ENCODE results near the gene PPP2R2D. TPM values are rescaled to one million over a fixed set of nuclear protein-coding genes. Genes with fewer than 3 reads are reported as not detected.
"Not testable (repeated sequence)": the region's sequence is repeated elsewhere in the genome, so short reads cannot be mapped to it uniquely, and the experiment has no call there.

PPP2R2D gene
- total and polyA plus RNA-seq, 5 donors: 30.1 to 38.2 (median 35.4) TPM

GRCh38 chr10:131880016-131880590 lies 20.7 kb upstream of the PPP2R2D start:
- WGBS: 81% methylated on average over 13 of the region's 13 CpGs
- no peaks in the 10 kb centered on the region for H3K4me1 ChIP-seq (ENCODE audit: control insufficient read depth, insufficient read depth, low read length)
- peak in 1 of 3 donors; percentile 34 for DNase-seq
- no peak overlapping the region for H3K27ac ChIP-seq (ENCODE audit: low read length)
- peak in 1 of 2 donors; percentile 14 for ATAC-seq
- no peak overlapping the region for H3K4me3 ChIP-seq (ENCODE audit: low read length)
- intact Hi-C loops (cut with DNase I): no loop called here
- no peaks in the 10 kb centered on the region for H3K9me3 ChIP-seq (ENCODE audit: control insufficient read depth, low read length)
- H3K27me3 ChIP-seq (ENCODE audit: control insufficient read depth, insufficient read depth): no peaks in the 10 kb centered on the region

- Histone ChIP-seq H3K9me3 (ENCODE audit: control insufficient read depth, low read length) (no peaks in the 10 kb centered on the region), H3K27me3 (ENCODE audit: control insufficient read depth, insufficient read depth) (no peaks in the 10 kb centered on the region), H3K27ac (ENCODE audit: low read length) (no peak overlapping the region), H3K4me1 (ENCODE audit: control insufficient read depth, insufficient read depth, low read length) (no peaks in the 10 kb centered on the region), H3K4me3 (ENCODE audit: low read length) (no peak overlapping the region)
- WGBS: 83% methylated on average over 15 of the region's 15 CpGs
- DNase-seq (no peak), ATAC-seq (no peak)
- intact Hi-C loops (cut with DNase I): no loop called here
These were observed 19.5 kb upstream of the PPP2R2D start for GRCh38 chr10:131881104-131881880.

GRCh38 chr10:131882151-131882550 lies 18.7 kb upstream of the PPP2R2D start:
- Histone ChIP-seq H3K4me1 (ENCODE audit: control insufficient read depth, insufficient read depth, low read length) (no peaks in the 10 kb centered on the region), H3K9me3 (ENCODE audit: control insufficient read depth, low read length) (no peaks in the 10 kb centered on the region), H3K4me3 (ENCODE audit: low read length) (no peak overlapping the region), H3K27me3 (ENCODE audit: control insufficient read depth, insufficient read depth) (no peaks in the 10 kb centered on the region), H3K27ac (ENCODE audit: low read length) (no peak overlapping the region)
- DNase-seq (no peak), ATAC-seq (no peak)
- intact Hi-C loops (cut with DNase I): loop anchor here in 1 of 4 donors (2.0 kb wide), 1 partner anchor 141 kb away; no protein-coding TSS in a partner anchor
- 93% methylated on average over 8 of the region's 8 CpGs for WGBS

- H3K4me3 ChIP-seq (ENCODE audit: low read length): no peak overlapping the region
- H3K9me3 ChIP-seq (ENCODE audit: control insufficient read depth, low read length): no peaks in the 10 kb centered on the region
- ATAC-seq: no peak
- no peaks in the 10 kb centered on the region for H3K27me3 ChIP-seq (ENCODE audit: control insufficient read depth, insufficient read depth)
- intact Hi-C loops (cut with DNase I): loop anchor here in 1 of 4 donors (2.0 kb wide), 1 partner anchor 140 kb away; no protein-coding TSS in a partner anchor
- no peak overlapping the region for H3K27ac ChIP-seq (ENCODE audit: low read length)
- no peak for DNase-seq
- no peaks in the 10 kb centered on the region for H3K4me1 ChIP-seq (ENCODE audit: control insufficient read depth, insufficient read depth, low read length)
- 90% methylated on average over 10 of the region's 10 CpGs for WGBS
These were observed 18.0 kb upstream of the PPP2R2D start for GRCh38 chr10:131882590-131883451.

- not testable (repeated sequence) for DNase-seq; ATAC-seq; H3K4me3 ChIP-seq (ENCODE audit: low read length); H3K9me3 ChIP-seq (ENCODE audit: control insufficient read depth, low read length); H3K4me1 ChIP-seq (ENCODE audit: control insufficient read depth, insufficient read depth, low read length); H3K27me3 ChIP-seq (ENCODE audit: control insufficient read depth, insufficient read depth); H3K27ac ChIP-seq (ENCODE audit: low read length)
- 65% methylated on average over 7 of the region's 7 CpGs for WGBS
- intact Hi-C loops (cut with DNase I): loop anchor here in 1 of 4 donors (2.0 kb wide), 1 partner anchor 139 kb away; no protein-coding TSS in a partner anchor
These were observed 17.0 kb upstream of the PPP2R2D start for GRCh38 chr10:131883621-131884393.

GRCh38 chr10:131885391-131886165 lies 15.2 kb upstream of the PPP2R2D start:
- peak; percentile 70 to 91 (median 90) for DNase-seq
- peak; percentile 94 to 97 for ATAC-seq
- WGBS: 22% methylated on average over 25 of the region's 25 CpGs
- Histone ChIP-seq H3K27me3 (ENCODE audit: control insufficient read depth, insufficient read depth) (no peaks in the 10 kb centered on the region), H3K9me3 (ENCODE audit: control insufficient read depth, low read length) (no peaks in the 10 kb centered on the region), H3K27ac (ENCODE audit: low read length) (no peak overlapping the region), H3K4me3 (ENCODE audit: low read length) (no peak overlapping the region), H3K4me1 (ENCODE audit: control insufficient read depth, insufficient read depth, low read length) (no peaks in the 10 kb centered on the region)
- intact Hi-C loops (cut with DNase I): loop anchor here in 3 of 4 donors (1.0 to 5.0 kb wide), 3 partner anchors 137 to 257 kb away; no protein-coding TSS in a partner anchor

GRCh38 chr10:131886237-131886636 lies 14.6 kb upstream of the PPP2R2D start:
- no peak for DNase-seq
- intact Hi-C loops (cut with DNase I): loop anchor here in 3 of 4 donors (5.0 kb wide), 2 partner anchors 136 to 256 kb away; no protein-coding TSS in a partner anchor
- Histone ChIP-seq H3K9me3 (ENCODE audit: control insufficient read depth, low read length) (no peaks in the 10 kb centered on the region), H3K27me3 (ENCODE audit: control insufficient read depth, insufficient read depth) (no peaks in the 10 kb centered on the region), H3K4me1 (ENCODE audit: control insufficient read depth, insufficient read depth, low read length) (no peaks in the 10 kb centered on the region), H3K4me3 (ENCODE audit: low read length) (no peak overlapping the region), H3K27ac (ENCODE audit: low read length) (no peak overlapping the region)
- no peak for ATAC-seq
- WGBS: 56% methylated on average over 10 of the region's 10 CpGs

- ATAC-seq: no peak
- no peaks in the 10 kb centered on the region for H3K27me3 ChIP-seq (ENCODE audit: control insufficient read depth, insufficient read depth)
- intact Hi-C loops (cut with DNase I): loop anchor here in 3 of 4 donors (5.0 kb wide), 2 partner anchors 134 to 254 kb away; no protein-coding TSS in a partner anchor
- no peak for DNase-seq
- no peak overlapping the region for H3K27ac ChIP-seq (ENCODE audit: low read length)
- 70% methylated on average over 6 of the region's 6 CpGs for WGBS
- H3K4me3 ChIP-seq (ENCODE audit: low read length): no peak overlapping the region
- no peaks in the 10 kb centered on the region for H3K4me1 ChIP-seq (ENCODE audit: control insufficient read depth, insufficient read depth, low read length)
- H3K9me3 ChIP-seq (ENCODE audit: control insufficient read depth, low read length): no peaks in the 10 kb centered on the region
These were observed 12.6 kb upstream of the PPP2R2D start for GRCh38 chr10:131888186-131888604.

- 87% methylated on average over 9 of the region's 9 CpGs for WGBS
- DNase-seq (no peak), ATAC-seq (no peak)
- H3K27ac ChIP-seq (ENCODE audit: low read length): no peak overlapping the region
- intact Hi-C loops (cut with DNase I): loop anchor here in 3 of 4 donors (5.0 kb wide), 2 partner anchors 133 to 253 kb away; no protein-coding TSS in a partner anchor
- H3K9me3 ChIP-seq (ENCODE audit: control insufficient read depth, low read length): no peaks in the 10 kb centered on the region
- no peaks in the 10 kb centered on the region for H3K4me1 ChIP-seq (ENCODE audit: control insufficient read depth, insufficient read depth, low read length)
- no peak overlapping the region for H3K4me3 ChIP-seq (ENCODE audit: low read length)
- no peaks in the 10 kb centered on the region for H3K27me3 ChIP-seq (ENCODE audit: control insufficient read depth, insufficient read depth)
These were observed 11.1 kb upstream of the PPP2R2D start for GRCh38 chr10:131889755-131890154.

All from right cardiac atrium (tissue), 5 donors.